Ishikawa (cell line): ENCODE measurements around the gene CDC16.

Source experiments
- CEBPB ChIP-seq: IDR thresholded peaks from 2 replicates; pipeline ENCODE4 v1.6.1; 2012
- CREB1 ChIP-seq: IDR thresholded peaks from 2 replicates; pipeline ENCODE4 v1.6.1; 2012; ENCODE audit warnings: low read depth
- EGR1 ChIP-seq: IDR thresholded peaks from 2 replicates; pipeline ENCODE4 v1.6.1; 2012
- EP300 ChIP-seq: IDR thresholded peaks from 2 replicates; pipeline ENCODE4 v1.6.1; 2012; ENCODE audit warnings: borderline replicate concordance
- FOXM1 ChIP-seq: IDR thresholded peaks from 2 replicates; pipeline ENCODE4 v1.6.1; 2012; ENCODE audit warnings: low read depth, borderline replicate concordance
- NFIC ChIP-seq: IDR thresholded peaks from 2 replicates; pipeline ENCODE4 v1.6.1; 2012
- RAD21 ChIP-seq: IDR thresholded peaks from 2 replicates; pipeline ENCODE4 v1.6.1; 2012; ENCODE audit warnings: low read depth
- REST ChIP-seq: IDR thresholded peaks from 2 replicates; pipeline ENCODE4 v1.6.1; 2012; ENCODE audit warnings: low read depth, mild to moderate bottlenecking
- TAF1 ChIP-seq: IDR thresholded peaks from 2 replicates; pipeline ENCODE4 v1.6.1; 2012; ENCODE audit warnings: low read depth, mild to moderate bottlenecking
- TCF12 ChIP-seq: IDR thresholded peaks from 2 replicates; pipeline ENCODE4 v1.6.1; 2012; ENCODE audit warnings: low read depth
- TEAD4 ChIP-seq: IDR thresholded peaks from 2 replicates; pipeline ENCODE4 v1.6.1; 2012
- YY1 ChIP-seq: IDR thresholded peaks from 2 replicates; pipeline ENCODE4 v1.6.1; 2012; ENCODE audit warnings: low read depth
- ZBTB7A ChIP-seq: IDR thresholded peaks from 2 replicates; pipeline ENCODE4 v1.6.1; 2012; ENCODE audit warnings: low read depth
- TF ChIP-seq, protein P1 (sequence below): IDR thresholded peaks from 2 replicates; pipeline ENCODE4 v1.6.1; 2012
- TF ChIP-seq, protein P2 (sequence below): IDR thresholded peaks from 2 replicates; pipeline ENCODE4 v1.6.1; 2012

CDC16 gene

GRCh38 chr13:114235697-114236096 is 1.0 kb downstream of the CDC16 start:
- TF ChIP-seq EGR1 (no peak), CEBPB (no peak), TCF12 (no peak), RAD21 (no peak), EP300 (no peak), FOXM1 (no peak), TEAD4 (no peak), REST (no peak), NFIC (no peak), CREB1 (no peak), YY1 (no peak), TAF1 (no peak), ZBTB7A (no peak)
- TF ChIP-seq, protein P1, sequence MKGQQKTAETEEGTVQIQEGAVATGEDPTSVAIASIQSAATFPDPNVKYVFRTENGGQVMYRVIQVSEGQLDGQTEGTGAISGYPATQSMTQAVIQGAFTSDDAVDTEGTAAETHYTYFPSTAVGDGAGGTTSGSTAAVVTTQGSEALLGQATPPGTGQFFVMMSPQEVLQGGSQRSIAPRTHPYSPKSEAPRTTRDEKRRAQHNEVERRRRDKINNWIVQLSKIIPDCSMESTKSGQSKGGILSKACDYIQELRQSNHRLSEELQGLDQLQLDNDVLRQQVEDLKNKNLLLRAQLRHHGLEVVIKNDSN: no peak
- TF ChIP-seq, protein P2, sequence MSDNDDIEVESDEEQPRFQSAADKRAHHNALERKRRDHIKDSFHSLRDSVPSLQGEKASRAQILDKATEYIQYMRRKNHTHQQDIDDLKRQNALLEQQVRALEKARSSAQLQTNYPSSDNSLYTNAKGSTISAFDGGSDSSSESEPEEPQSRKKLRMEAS: no peak

DNA sequence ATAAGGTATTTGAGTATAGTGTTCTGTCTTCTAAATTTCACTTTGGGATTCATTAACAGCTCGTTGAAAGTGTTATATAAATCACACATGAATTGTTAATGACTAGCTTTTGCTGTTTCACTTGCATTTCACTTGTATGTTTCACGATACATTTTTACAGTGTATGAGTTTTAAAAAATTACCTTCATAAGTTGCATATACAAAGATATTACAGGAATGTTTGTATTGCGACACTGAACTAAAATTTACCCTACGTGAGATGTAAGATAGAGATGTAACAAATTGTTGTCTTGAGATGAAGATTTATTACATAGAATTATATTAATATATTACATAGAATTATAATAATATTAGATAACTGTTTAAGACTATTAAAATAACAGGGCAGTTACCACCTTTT is 1.5 kb downstream of the CDC16 start:
- no peak for TF ChIP-seq EP300
- no peak for TF ChIP-seq TAF1
- no peak for TF ChIP-seq CREB1
- TF ChIP-seq FOXM1: no peak
- no peak for TF ChIP-seq NFIC
- TF ChIP-seq RAD21: no peak

DNA sequence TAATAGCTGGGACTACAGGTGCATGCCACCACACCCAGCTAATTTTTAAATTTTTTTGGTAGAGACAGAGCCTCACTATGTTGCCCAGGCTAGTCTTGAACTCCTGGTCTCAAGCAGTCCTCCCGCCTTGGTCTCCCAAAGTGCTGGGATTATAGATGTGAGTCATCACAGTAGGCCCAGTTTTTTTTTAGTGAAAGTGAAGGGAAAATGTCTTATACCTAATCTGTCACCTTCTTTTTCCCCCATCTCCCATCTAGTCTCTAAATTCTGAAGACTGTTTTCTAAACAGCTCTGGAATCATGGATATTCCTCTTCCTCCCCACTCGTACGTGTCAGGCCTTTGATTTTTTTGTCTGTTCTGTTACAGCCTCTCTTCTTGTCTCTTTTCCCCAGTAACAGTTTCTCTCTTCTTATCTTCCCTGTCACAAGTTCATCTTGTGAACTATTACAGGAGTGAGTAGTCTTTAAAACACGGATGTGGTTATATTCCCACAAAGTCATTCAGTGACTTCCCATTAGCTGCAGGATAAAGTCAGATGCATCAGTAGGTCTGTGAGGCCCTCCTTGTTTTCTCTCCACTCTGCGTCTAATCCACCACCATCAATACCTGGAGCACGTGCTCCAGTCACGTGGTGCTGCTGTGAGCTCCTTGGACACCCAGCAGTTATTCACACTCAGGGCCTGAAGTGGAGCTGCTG is 2.9 kb downstream of the CDC16 start:
- TF ChIP-seq, protein P2: no peak
- no peak for TF ChIP-seq EGR1
- no peak for TF ChIP-seq TEAD4
- no peak for TF ChIP-seq CEBPB
- no peak for TF ChIP-seq ZBTB7A
- no peak for TF ChIP-seq YY1
- no peak for TF ChIP-seq CREB1
- no peak for TF ChIP-seq EP300
- TF ChIP-seq RAD21: no peak
- no peak for TF ChIP-seq TAF1

DNA sequence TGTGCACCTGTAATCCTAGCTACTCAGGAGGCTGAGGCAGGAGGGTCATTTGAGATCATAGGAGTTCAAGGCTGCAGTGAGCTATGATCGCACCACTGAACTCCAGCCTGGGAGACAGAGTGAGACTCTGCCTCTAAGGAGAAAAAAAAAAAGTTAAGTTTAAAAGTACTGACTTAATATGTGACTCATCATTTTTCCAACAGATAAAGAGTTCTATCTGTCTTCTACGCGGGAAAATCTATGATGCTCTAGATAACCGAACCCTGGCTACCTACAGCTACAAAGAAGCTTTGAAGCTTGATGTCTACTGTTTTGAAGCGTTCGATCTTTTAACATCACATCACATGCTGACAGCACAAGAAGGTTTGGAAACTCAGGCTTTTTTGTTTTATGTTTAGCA is 7.2 kb downstream of the CDC16 start:
- TF ChIP-seq TAF1: no peak

DNA sequence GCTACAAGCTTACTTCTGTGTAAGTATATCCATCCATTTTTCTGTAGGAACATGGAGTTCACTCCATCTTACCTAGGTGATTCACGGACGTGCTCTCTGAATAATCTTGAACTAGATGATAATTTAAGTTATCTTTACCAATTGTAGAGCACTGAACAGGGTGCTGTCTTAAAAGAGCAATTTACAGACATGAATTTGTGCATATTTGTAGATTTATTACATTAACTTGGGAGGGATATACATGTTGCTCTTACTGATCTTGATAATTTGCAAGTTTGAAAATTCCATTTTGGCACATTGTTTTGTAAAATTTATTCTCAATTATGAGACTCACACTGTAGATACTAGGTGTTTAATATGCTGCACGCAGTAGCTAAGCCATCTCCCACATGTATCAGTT is 9.3 kb downstream of the CDC16 start:
- TF ChIP-seq CREB1: no peak
- TF ChIP-seq ZBTB7A: no peak
- TF ChIP-seq, protein P2: no peak
- no peak for TF ChIP-seq NFIC
- no peak for TF ChIP-seq REST
- TF ChIP-seq FOXM1: no peak

GRCh38 chr13:114244637-114245036 is 9.9 kb downstream of the CDC16 start:
- TF ChIP-seq EP300 (no peak), FOXM1 (no peak), EGR1 (no peak), TAF1 (no peak), REST (no peak), NFIC (no peak), ZBTB7A (no peak), CREB1 (no peak), TEAD4 (no peak), TCF12 (no peak), RAD21 (no peak), CEBPB (no peak), YY1 (no peak)
- TF ChIP-seq, protein P1: no peak
- TF ChIP-seq, protein P2: no peak
